Measurements from ENCODE around the gene RAD1. TPM values are rescaled to one million over a fixed set of nuclear protein-coding genes. Genes with fewer than 3 reads are reported as not detected.

The RAD1 gene, protein sequence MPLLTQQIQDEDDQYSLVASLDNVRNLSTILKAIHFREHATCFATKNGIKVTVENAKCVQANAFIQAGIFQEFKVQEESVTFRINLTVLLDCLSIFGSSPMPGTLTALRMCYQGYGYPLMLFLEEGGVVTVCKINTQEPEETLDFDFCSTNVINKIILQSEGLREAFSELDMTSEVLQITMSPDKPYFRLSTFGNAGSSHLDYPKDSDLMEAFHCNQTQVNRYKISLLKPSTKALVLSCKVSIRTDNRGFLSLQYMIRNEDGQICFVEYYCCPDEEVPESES
- total RNA-seq (2022; extraction: Qiagen RNA extraction), result 29.2 to 36.2 TPM (median 31.2 TPM) in 5 replicates

DNA sequence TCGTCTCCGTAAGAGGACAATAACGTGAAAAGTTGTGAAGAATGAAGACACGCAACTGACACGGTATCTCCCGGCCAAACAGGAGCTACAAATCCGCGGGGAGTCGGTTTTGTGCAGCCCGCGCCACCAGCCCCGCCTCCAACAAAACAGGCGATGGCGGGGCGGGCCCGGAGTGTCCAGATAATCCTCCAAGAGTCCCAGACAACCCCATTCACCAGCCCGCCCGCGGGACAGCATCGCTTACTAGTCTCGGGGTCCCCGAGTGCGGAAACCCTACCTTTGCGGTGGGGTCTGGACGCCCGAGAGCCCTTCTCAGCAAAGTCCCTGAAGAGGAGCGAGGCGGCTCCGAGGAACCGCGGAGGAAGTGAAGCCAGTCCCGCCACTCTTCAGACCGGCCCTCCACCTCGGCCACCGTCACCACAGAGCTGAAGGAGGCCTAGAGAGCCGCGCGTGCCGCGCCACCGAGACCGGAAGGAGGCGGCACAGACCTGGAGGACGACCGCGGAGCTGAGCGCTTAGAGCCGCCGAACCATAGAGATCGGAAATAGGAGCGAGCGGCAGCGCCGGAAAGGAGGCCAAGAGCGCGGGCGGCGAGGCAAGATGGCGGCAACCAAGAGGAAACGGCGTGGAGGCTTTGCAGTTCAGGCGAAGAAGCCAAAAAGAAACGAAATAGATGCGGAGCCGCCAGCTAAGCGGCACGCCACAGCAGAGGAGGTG lies at the start of gene RAD1, which contains the start of gene BRIX1:
TSS of gene RAD1 (minus strand) at position 366 of the 717 bp plus-strand sequence. CDS start 612 bp downstream, outside the sequence.
TSS of gene BRIX1 (plus strand) at position 573 of the 717 bp plus-strand sequence. CDS start at position 601, 28 bp downstream.

DNA sequence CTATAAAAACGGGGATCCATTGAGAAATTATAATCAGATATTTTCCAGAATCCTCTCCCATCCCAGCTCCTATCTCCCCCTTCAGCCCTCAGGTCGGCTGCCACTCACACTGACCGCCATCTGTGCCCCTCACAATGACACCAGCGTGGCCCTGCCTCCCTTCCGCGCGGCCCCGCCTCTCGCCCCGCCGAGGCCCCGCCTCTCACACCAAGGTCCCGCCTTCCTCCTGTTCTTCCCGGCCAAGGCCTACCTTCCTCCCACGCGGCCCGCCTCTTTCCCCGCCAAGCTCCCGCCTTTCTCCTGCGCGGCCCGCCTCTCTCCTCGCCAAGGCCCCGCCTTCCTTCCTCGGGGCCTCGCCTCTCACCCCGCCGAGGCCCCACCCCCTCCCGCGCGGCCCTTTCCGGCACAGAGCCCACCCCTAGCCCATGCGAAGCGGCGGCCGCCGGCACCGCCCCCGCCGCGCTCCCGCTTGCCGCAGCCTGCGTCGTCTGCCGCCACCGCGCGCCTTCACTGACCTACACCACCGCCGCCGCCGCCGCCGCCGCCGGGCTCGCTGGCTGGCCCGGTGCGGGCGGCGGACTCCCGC lies 13.9 kb upstream of the RAD1 start, which contains the start of gene DNAJC21:
TSS of gene DNAJC21 (plus strand) at position 426 of the 586 bp plus-strand sequence. CDS start 261 bp downstream, outside the sequence.

Other genes with a start within 250 kb of the RAD1 start
- 0.21 to 0.33 TPM in 2 of 5 replicates, not detected in the others for gene TTC23L, start 76.3 kb downstream of the RAD1 start, total RNA-seq (2022; extraction: Qiagen RNA extraction)
- 44.2 to 61.3 TPM (median 55.8 TPM) in 5 replicates for gene BRIX1, start 207 bp upstream of the RAD1 start, total RNA-seq (2022; extraction: Qiagen RNA extraction)
- 27.0 to 29.5 TPM (median 28.0 TPM) in 5 replicates for gene DNAJC21, start 14.1 kb upstream of the RAD1 start, total RNA-seq (2022; extraction: Qiagen RNA extraction)
- not detected in 5 replicates for gene AGXT2, start 132.4 kb upstream of the RAD1 start, total RNA-seq (2022; extraction: Qiagen RNA extraction)

All from A549 treated with dexamethasone at 1 μM for 4 hours (cell line).